GM12878 (cell line): ENCODE measurements around the gene TOR2A. TPM values are rescaled to one million over a fixed set of nuclear protein-coding genes. Genes with fewer than 3 reads are reported as not detected.

Experiments used
- ATAC-seq: fragments of 200-7000 bp; cut with Tn5 transposase; 3 replicates; pipeline ENCODE4 v1.9.1; 2020; ENCODE audit warnings: mild to moderate bottlenecking, moderate library complexity
- BruUV-seq: library from RNA; stranded (reverse); fragments of 400-500 nt; replicated peaks from 2 replicates; lab custom pipeline; 2021; lab: Mats Ljungman, UMichigan
- CTCF ChIA-PET: fragments of 300-600 bp; sonication (Branson Sonifier 250); formaldehyde crosslinking; extraction: SDS; loops from one replicate; lab custom pipeline; 2021; ENCODE audit warnings: inconsistent platforms; lab: Yijun Ruan, JAX
- POLR2A ChIA-PET: fragments of 350-600 bp; formaldehyde crosslinking; extraction: SDS; loops from one replicate; lab custom pipeline; 2021; ENCODE audit warnings: inconsistent platforms; lab: Charles Lee
- RAD21 ChIA-PET: fragments of 300-600 bp; sonication (Branson Sonifier 250); formaldehyde crosslinking; loops from one replicate; lab custom pipeline; 2023; ENCODE audit warnings: antibody characterized with exemption; ENCODE audit not compliant: unreplicated experiment; lab: Charles Lee
- SMC1A ChIA-PET: fragments of 300-600 bp; sonication (Branson Sonifier 250); formaldehyde crosslinking; loops from one replicate; lab custom pipeline; 2023; ENCODE audit not compliant: unreplicated experiment, uncharacterized antibody; lab: Charles Lee
- DNase-seq: peaks from one replicate; pipeline ENCODE4 v3.0.0-alpha.2; 2011; ENCODE audit warnings: low read depth, low spot score
- FAIRE-seq: peaks from 3 replicates; lab custom pipeline; 2011; peaks lifted over from hg19 to GRCh38; lab: Jason Lieb, UNC
- H2AFZ ChIP-seq: 2 replicates; pipeline ENCODE4 v1.6.0; 2011; ENCODE audit warnings: low read depth, low read length, control low read depth; ENCODE audit not compliant: control insufficient read depth
- H3K27ac ChIP-seq: 2 replicates; pipeline ENCODE4 v1.5.1; 2011; ENCODE audit warnings: control low read depth; ENCODE audit not compliant: control insufficient read depth, insufficient read depth
- H3K27me3 ChIP-seq, 2 experiments: replicated peaks in 1 of 2; 2 replicates each; pipeline versions ENCODE4 v1.6.0 to v1.6.1; 2011; ENCODE audit warnings: low read length in 1 of 2; ENCODE audit not compliant: control insufficient read depth in 2 of 2, insufficient read depth in 2 of 2
- H3K36me3 ChIP-seq, 2 experiments: 2 replicates each; pipeline ENCODE4 v1.5.1; 2011; ENCODE audit warnings: low read length in 1 of 2; ENCODE audit not compliant: control insufficient read depth in 2 of 2, insufficient read depth in 2 of 2
- H3K4me1 ChIP-seq: 2 replicates; pipeline ENCODE4 v1.6.1; 2011; ENCODE audit warnings: mild to moderate bottlenecking, low read length, moderate library complexity, mixed read lengths; ENCODE audit not compliant: control insufficient read depth, insufficient read depth
- H3K4me2 ChIP-seq: 2 replicates; pipeline ENCODE4 v1.6.0; 2011; ENCODE audit warnings: control low read depth; ENCODE audit not compliant: control insufficient read depth, insufficient read depth
- H3K4me3 ChIP-seq: fragments of 200-600 bp; sonication (generic); 2 replicates; pipeline ENCODE4 v1.5.1; 2016
- H3K79me2 ChIP-seq: 2 replicates; pipeline ENCODE4 v1.6.0; 2011; ENCODE audit warnings: low read length; ENCODE audit not compliant: control insufficient read depth, insufficient read depth
- H3K9ac ChIP-seq: 2 replicates; pipeline ENCODE4 v1.8.0; 2011; ENCODE audit warnings: low read length, control low read depth, mixed read lengths; ENCODE audit not compliant: control insufficient read depth, insufficient read depth
- H3K9me3 ChIP-seq: replicated peaks from 3 replicates; pipeline ENCODE4 v1.5.1; 2011; ENCODE audit warnings: mild to moderate bottlenecking, low read length; ENCODE audit not compliant: control insufficient read depth, insufficient read depth
- H4K20me1 ChIP-seq: 2 replicates; pipeline ENCODE4 v1.6.0; 2011; ENCODE audit not compliant: control insufficient read depth, insufficient read depth
- EGR1 ChIP-seq, 2 experiments: IDR thresholded peaks; 1 replicate in 1 of 2; 2 replicates in 1 of 2; pipeline ENCODE4 v1.6.1; 2011 to 2012; ENCODE audit warnings: low read depth in 2 of 2, low read length in 2 of 2, borderline replicate concordance in 1 of 2, mild to moderate bottlenecking in 1 of 2, moderate library complexity in 1 of 2
- MEF2B ChIP-seq: fragments of 450-650 bp; IDR thresholded peaks from 2 replicates; pipeline ENCODE4 v1.6.1; 2018; ENCODE audit warnings: mild to moderate bottlenecking, moderate library complexity; ENCODE audit not compliant: partially characterized antibody, poor library complexity, severe bottlenecking
- RB1 ChIP-seq: fragments of 450-650 bp; formaldehyde crosslinking; IDR thresholded peaks from 2 replicates; pipeline ENCODE4 v1.6.1; 2017; ENCODE audit warnings: mild to moderate bottlenecking, borderline replicate concordance
- SREBF1 ChIP-seq: IDR thresholded peaks from 2 replicates; pipeline ENCODE4 v1.6.1; 2012; ENCODE audit warnings: mild to moderate bottlenecking, low read length
- SREBF2 ChIP-seq: IDR thresholded peaks from 2 replicates; pipeline ENCODE4 v1.6.1; 2012; ENCODE audit warnings: mild to moderate bottlenecking, low read length
- SUPT20H ChIP-seq: IDR thresholded peaks from 2 replicates; pipeline ENCODE4 v1.6.1; 2011; ENCODE audit warnings: low read depth, mild to moderate bottlenecking, low read length, moderate library complexity, borderline replicate concordance; ENCODE audit not compliant: control insufficient read depth
- ZNF384 ChIP-seq: IDR thresholded peaks from 2 replicates; pipeline ENCODE4 v1.6.1; 2012; ENCODE audit warnings: low read depth, mild to moderate bottlenecking, low read length, improper control_type of control experiment, borderline replicate concordance
- WGBS: methylation state at CpG from one replicate; pipeline ENCODE4 v1.1.6; 2016; ENCODE audit warnings: low lambda C conversion rate; ENCODE audit not compliant: insufficient replicate concordance, insufficient coverage; ENCODE audit errors: missing lambda C conversion rate; 5-methylcytosine and 5-hydroxymethylcytosine counted together
- in situ Hi-C: fragments of 300-500 bp; cut with MboI; formaldehyde crosslinking; loops from 9 replicates; pipeline ENCODE4 v1.14.3; 2018; ENCODE audit warnings: mixed read lengths
- intact Hi-C: fragments of 100-400 bp; cut with micrococcal nuclease; formaldehyde crosslinking; loops from one replicate; pipeline ENCODE4 v1.14.2; 2022; ENCODE audit not compliant: unreplicated experiment
- polyA plus RNA-seq, 11 experiments: library from polyadenylated mRNA; depleted of rRNA in 4 of 11; unstranded in 6 of 11; stranded (reverse) in 5 of 11; fragments of >200 nt; fragmentation: Nextera tagmentation in 4 of 11; fragmentation: Illumina TruSeq in 1 of 11; extraction: Ambion mirVana in 4 of 11; extraction: Trizol in 1 of 11; gene quantifications; 1 replicate in 1 of 11; 2 replicates in 10 of 11; pipeline versions ENCODE4 v1.2.1 to v1.2.3, GENCODE V29; 2011 to 2016; ENCODE audit warnings: inconsistent platforms in 2 of 11, missing spikeins in 2 of 11, low read depth in 1 of 11
- total RNA-seq, 4 experiments: library from RNA; depleted of rRNA in 3 of 4; stranded (reverse); fragments of >200 nt in 3 of 4; fragmentation: Illumina TruSeq in 1 of 4; extraction: Trizol in 1 of 4; gene quantifications; 2 replicates each; pipeline versions ENCODE4 v1.2.1 to v1.2.3, GENCODE V29; 2013 to 2021
- TF ChIP-seq, protein P1 (sequence below): fragments of 450-650 bp; IDR thresholded peaks from 2 replicates; pipeline ENCODE4 v1.6.1; 2016; ENCODE audit warnings: mild to moderate bottlenecking
- TF ChIP-seq, protein P2 (sequence below): fragments of 450-650 bp; IDR thresholded peaks from 2 replicates; pipeline ENCODE4 v1.6.1; 2017; ENCODE audit warnings: mild to moderate bottlenecking, moderate library complexity

TOR2A gene
- total and polyA plus RNA-seq, 10 of the 15 experiments (the other 5 are each of a cell fraction or from before 2014, with no cell fraction given): 0.52 to 23.7 (median 8.5) TPM

DNA sequence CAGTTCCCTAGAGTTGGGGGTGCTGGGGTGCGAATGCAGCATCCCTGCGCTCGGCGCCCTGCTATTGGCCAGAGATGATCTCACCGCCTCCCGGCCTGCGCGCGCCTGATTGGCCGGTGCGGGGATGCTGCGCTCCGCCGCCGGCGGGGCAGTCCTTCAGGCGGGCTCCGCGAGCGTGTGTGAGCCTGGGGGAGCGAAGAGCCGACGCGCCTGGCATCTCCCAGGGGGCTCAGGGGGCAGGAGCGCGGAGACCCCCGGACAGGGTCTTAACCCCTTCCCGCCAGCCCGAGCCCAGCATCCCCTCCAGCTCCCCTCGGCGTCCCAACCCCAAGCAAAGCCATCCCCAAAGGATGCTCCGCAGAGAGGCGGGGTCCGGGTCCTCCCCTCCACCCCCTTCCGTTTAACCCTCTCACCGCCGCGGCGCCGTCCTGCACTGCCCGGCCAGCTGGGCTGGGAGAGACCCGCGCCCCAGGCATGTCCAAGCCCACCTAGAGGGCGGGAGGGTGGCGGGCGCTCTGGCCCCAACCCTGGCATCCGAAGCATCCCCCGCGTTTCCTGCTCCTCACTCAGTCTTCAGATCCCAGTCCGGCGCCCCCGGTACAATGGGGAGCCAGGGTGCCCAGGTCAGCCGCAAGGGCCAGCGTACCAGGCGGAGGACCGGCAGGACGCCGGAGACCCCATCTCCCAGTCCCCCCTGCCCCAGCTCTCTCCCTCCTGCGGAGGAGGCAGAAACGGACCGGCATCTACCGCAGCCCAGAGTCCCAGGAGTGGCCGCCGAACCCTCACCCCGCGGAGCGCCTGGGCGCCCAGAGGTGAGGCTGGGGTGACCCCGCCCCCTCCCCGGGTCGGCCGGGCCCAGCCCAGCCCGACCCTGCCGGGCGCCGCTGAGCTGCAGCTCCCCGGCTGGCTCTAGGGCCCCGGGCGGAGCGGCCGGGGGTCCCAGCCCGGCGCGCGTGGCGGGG is 19.3 kb upstream of the TOR2A start:
- FAIRE-seq (no peak), ATAC-seq (no peak), DNase-seq (no peak)
- no peak overlapping the region for H3K27ac ChIP-seq
- RAD21 ChIA-PET: no interaction called here
- H4K20me1 ChIP-seq: no peaks in the 10 kb centered on the region
- intact Hi-C loops: no loop called here
- POLR2A ChIA-PET: no interaction called here
- H3K4me1 ChIP-seq: no peaks in the 10 kb centered on the region
- 97% methylated on average over 38 of the region's 86 CpGs for WGBS
- in situ Hi-C loops: no loop called here
- no peak overlapping the region for H3K4me3 ChIP-seq
- H3K27me3 ChIP-seq: no peaks in the 10 kb centered on the region
- TF ChIP-seq RB1 (no peak), ZNF384 (no peak), MEF2B (no peak)
- no peak overlapping the region for H2AFZ ChIP-seq
- H3K9ac ChIP-seq: no peak overlapping the region
- no peaks in the 10 kb centered on the region for H3K9me3 ChIP-seq
- H3K79me2 ChIP-seq: no peaks in the 10 kb centered on the region
- BruUV-seq: no TSS peak
- H3K4me2 ChIP-seq: no peak overlapping the region
- CTCF ChIA-PET: no interaction called here
- SMC1A ChIA-PET: no interaction called here
- peaks cover 5 to 12% of the 10 kb centered on the region in 2 experiments; a peak in 3 of 4 replicates for H3K36me3 ChIP-seq

DNA sequence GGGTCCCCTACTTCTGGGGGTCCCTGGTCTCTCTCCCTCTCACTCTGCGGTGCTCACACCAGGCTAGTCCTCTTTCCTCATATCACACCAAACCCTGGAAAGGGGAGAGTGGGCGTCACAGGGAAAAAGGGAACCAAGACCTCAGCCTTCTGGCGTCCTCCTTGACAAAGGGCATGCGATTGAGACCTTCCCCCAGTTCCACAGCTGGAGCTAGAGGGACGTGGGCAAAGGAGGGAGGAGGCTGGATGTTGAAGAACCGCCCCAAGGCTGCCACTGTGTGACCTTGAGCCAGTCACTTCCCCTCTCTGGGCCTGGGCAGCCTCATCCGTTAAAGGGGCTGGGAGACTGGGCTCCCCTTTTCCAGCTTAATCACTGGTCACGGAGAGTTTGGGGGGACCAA is 18.5 kb upstream of the TOR2A start:
- ChIA-PET POLR2A (no interaction called here), CTCF (no interaction called here), SMC1A (no interaction called here), RAD21 (no interaction called here)
- intact Hi-C loops: no loop called here
- no peak overlapping the region for H3K4me3 ChIP-seq
- no TSS peak for BruUV-seq
- no peak for ATAC-seq
- H3K4me2 ChIP-seq: no peak overlapping the region
- no peak overlapping the region for H3K9ac ChIP-seq
- H4K20me1 ChIP-seq: no peaks in the 10 kb centered on the region
- H3K79me2 ChIP-seq: no peaks in the 10 kb centered on the region
- peaks cover 12 to 13% of the 10 kb centered on the region in 2 experiments; a peak in 3 of 4 replicates for H3K36me3 ChIP-seq
- no peak for DNase-seq
- no peak overlapping the region for H2AFZ ChIP-seq
- no peak for FAIRE-seq
- H3K27ac ChIP-seq: no peak overlapping the region
- no peaks in the 10 kb centered on the region for H3K27me3 ChIP-seq
- no peaks in the 10 kb centered on the region for H3K4me1 ChIP-seq
- H3K9me3 ChIP-seq: no peaks in the 10 kb centered on the region
- WGBS: 81% methylated on average over 8 of the region's 8 CpGs
- in situ Hi-C loops: no loop called here
- TF ChIP-seq SREBF1 (no peak), EGR1 (IDR thresholded peaks at IDR 0.05; ENCODE audit: borderline replicate concordance in 1 of 2, low read depth in 2 of 2, low read length in 2 of 2) (no peak), SREBF2 (no peak), SUPT20H (no peak)
- TF ChIP-seq, protein P1, sequence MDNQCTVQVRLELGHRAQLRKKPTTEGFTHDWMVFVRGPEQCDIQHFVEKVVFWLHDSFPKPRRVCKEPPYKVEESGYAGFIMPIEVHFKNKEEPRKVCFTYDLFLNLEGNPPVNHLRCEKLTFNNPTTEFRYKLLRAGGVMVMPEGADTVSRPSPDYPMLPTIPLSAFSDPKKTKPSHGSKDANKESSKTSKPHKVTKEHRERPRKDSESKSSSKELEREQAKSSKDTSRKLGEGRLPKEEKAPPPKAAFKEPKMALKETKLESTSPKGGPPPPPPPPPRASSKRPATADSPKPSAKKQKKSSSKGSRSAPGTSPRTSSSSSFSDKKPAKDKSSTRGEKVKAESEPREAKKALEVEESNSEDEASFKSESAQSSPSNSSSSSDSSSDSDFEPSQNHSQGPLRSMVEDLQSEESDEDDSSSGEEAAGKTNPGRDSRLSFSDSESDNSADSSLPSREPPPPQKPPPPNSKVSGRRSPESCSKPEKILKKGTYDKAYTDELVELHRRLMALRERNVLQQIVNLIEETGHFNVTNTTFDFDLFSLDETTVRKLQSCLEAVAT: no peak
- TF ChIP-seq, protein P2, sequence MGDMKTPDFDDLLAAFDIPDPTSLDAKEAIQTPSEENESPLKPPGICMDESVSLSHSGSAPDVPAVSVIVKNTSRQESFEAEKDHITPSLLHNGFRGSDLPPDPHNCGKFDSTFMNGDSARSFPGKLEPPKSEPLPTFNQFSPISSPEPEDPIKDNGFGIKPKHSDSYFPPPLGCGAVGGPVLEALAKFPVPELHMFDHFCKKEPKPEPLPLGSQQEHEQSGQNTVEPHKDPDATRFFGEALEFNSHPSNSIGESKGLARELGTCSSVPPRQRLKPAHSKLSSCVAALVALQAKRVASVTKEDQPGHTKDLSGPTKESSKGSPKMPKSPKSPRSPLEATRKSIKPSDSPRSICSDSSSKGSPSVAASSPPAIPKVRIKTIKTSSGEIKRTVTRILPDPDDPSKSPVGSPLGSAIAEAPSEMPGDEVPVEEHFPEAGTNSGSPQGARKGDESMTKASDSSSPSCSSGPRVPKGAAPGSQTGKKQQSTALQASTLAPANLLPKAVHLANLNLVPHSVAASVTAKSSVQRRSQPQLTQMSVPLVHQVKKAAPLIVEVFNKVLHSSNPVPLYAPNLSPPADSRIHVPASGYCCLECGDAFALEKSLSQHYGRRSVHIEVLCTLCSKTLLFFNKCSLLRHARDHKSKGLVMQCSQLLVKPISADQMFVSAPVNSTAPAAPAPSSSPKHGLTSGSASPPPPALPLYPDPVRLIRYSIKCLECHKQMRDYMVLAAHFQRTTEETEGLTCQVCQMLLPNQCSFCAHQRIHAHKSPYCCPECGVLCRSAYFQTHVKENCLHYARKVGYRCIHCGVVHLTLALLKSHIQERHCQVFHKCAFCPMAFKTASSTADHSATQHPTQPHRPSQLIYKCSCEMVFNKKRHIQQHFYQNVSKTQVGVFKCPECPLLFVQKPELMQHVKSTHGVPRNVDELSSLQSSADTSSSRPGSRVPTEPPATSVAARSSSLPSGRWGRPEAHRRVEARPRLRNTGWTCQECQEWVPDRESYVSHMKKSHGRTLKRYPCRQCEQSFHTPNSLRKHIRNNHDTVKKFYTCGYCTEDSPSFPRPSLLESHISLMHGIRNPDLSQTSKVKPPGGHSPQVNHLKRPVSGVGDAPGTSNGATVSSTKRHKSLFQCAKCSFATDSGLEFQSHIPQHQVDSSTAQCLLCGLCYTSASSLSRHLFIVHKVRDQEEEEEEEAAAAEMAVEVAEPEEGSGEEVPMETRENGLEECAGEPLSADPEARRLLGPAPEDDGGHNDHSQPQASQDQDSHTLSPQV: no peak
